ENCODE measurements around the gene MYZAP. TPM values are rescaled to one million over a fixed set of nuclear protein-coding genes. Genes with fewer than 3 reads are reported as not detected.

MYZAP gene
- total and polyA plus RNA-seq, 4 donors, result 0.50 to 1.8 (median 0.99) TPM

GRCh38 chr15:57676585-57676984 lies 84.9 kb downstream of the MYZAP start:
- WGBS, result 96% methylated on average over 5 of the region's 5 CpGs
- Histone ChIP-seq H3K4me1 (ENCODE audit: control insufficient read depth in 4 of 4, insufficient read depth in 4 of 4, low read length in 3 of 4) (no peaks in the 10 kb centered on the region), H3K36me3 (ENCODE audit: control insufficient read depth in 4 of 4, insufficient read depth in 3 of 4, low read depth in 1 of 4, low read length in 3 of 4) (no peaks in the 10 kb centered on the region), H3K4me3 (ENCODE audit: low read depth in 1 of 3, low read length in 3 of 3) (no peak overlapping the region), H3K9ac (ENCODE audit: low read depth in 1 of 2, low read length in 2 of 2) (no peak overlapping the region), H3K9me3 (ENCODE audit: control insufficient read depth in 4 of 4, low read length in 3 of 4) (no peaks in the 10 kb centered on the region), H3K27ac (ENCODE audit: low read depth in 1 of 2, low read length in 2 of 2) (no peak overlapping the region), H3K27me3 (ENCODE audit: control insufficient read depth in 4 of 4, insufficient read depth in 4 of 4, low read length in 3 of 4) (no peaks in the 10 kb centered on the region)
- DNase-seq (ENCODE audit: low spot score), result no peak
- TF ChIP-seq, protein P1, sequence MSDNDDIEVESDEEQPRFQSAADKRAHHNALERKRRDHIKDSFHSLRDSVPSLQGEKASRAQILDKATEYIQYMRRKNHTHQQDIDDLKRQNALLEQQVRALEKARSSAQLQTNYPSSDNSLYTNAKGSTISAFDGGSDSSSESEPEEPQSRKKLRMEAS (IDR thresholded peaks at IDR 0.05), result no peak
- no peak for TF ChIP-seq EGR1 (IDR thresholded peaks at IDR 0.05; ENCODE audit: low read depth in 2 of 2)
- no peak for TF ChIP-seq YY1 (IDR thresholded peaks at IDR 0.05)
- TF ChIP-seq, protein P2, sequence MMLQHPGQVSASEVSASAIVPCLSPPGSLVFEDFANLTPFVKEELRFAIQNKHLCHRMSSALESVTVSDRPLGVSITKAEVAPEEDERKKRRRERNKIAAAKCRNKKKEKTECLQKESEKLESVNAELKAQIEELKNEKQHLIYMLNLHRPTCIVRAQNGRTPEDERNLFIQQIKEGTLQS (IDR thresholded peaks at IDR 0.05), result no peak
- no peak for TF ChIP-seq GABPA (IDR thresholded peaks at IDR 0.05 in 1 of 2, conservative IDR thresholded peaks at IDR 0.05 in 1 of 2)
- TF ChIP-seq TAF1 (conservative IDR thresholded peaks at IDR 0.05), result no peak
- TF ChIP-seq, protein P3, sequence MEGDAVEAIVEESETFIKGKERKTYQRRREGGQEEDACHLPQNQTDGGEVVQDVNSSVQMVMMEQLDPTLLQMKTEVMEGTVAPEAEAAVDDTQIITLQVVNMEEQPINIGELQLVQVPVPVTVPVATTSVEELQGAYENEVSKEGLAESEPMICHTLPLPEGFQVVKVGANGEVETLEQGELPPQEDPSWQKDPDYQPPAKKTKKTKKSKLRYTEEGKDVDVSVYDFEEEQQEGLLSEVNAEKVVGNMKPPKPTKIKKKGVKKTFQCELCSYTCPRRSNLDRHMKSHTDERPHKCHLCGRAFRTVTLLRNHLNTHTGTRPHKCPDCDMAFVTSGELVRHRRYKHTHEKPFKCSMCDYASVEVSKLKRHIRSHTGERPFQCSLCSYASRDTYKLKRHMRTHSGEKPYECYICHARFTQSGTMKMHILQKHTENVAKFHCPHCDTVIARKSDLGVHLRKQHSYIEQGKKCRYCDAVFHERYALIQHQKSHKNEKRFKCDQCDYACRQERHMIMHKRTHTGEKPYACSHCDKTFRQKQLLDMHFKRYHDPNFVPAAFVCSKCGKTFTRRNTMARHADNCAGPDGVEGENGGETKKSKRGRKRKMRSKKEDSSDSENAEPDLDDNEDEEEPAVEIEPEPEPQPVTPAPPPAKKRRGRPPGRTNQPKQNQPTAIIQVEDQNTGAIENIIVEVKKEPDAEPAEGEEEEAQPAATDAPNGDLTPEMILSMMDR (IDR thresholded peaks at IDR 0.05; ENCODE audit: low read depth, low read length, missing input control), result no peak
- TF ChIP-seq SP1 (IDR thresholded peaks at IDR 0.05), result no peak
- no peak for TF ChIP-seq FOXA1 (IDR thresholded peaks at IDR 0.05)
- no peak for TF ChIP-seq FOXA2 (IDR thresholded peaks at IDR 0.05)
- TF ChIP-seq RXRA (IDR thresholded peaks at IDR 0.05), result no peak
- TF ChIP-seq, protein P4, sequence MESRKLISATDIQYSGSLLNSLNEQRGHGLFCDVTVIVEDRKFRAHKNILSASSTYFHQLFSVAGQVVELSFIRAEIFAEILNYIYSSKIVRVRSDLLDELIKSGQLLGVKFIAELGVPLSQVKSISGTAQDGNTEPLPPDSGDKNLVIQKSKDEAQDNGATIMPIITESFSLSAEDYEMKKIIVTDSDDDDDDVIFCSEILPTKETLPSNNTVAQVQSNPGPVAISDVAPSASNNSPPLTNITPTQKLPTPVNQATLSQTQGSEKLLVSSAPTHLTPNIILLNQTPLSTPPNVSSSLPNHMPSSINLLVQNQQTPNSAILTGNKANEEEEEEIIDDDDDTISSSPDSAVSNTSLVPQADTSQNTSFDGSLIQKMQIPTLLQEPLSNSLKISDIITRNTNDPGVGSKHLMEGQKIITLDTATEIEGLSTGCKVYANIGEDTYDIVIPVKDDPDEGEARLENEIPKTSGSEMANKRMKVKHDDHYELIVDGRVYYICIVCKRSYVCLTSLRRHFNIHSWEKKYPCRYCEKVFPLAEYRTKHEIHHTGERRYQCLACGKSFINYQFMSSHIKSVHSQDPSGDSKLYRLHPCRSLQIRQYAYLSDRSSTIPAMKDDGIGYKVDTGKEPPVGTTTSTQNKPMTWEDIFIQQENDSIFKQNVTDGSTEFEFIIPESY (IDR thresholded peaks at IDR 0.05), result no peak
- TF ChIP-seq JUND (IDR thresholded peaks at IDR 0.05), result no peak
- TF ChIP-seq HNF4G (IDR thresholded peaks at IDR 0.05), result no peak
- no peak for TF ChIP-seq NR2F2 (IDR thresholded peaks at IDR 0.05)
- no peak for TF ChIP-seq RAD21 (IDR thresholded peaks at IDR 0.05)
- TF ChIP-seq, protein P5, sequence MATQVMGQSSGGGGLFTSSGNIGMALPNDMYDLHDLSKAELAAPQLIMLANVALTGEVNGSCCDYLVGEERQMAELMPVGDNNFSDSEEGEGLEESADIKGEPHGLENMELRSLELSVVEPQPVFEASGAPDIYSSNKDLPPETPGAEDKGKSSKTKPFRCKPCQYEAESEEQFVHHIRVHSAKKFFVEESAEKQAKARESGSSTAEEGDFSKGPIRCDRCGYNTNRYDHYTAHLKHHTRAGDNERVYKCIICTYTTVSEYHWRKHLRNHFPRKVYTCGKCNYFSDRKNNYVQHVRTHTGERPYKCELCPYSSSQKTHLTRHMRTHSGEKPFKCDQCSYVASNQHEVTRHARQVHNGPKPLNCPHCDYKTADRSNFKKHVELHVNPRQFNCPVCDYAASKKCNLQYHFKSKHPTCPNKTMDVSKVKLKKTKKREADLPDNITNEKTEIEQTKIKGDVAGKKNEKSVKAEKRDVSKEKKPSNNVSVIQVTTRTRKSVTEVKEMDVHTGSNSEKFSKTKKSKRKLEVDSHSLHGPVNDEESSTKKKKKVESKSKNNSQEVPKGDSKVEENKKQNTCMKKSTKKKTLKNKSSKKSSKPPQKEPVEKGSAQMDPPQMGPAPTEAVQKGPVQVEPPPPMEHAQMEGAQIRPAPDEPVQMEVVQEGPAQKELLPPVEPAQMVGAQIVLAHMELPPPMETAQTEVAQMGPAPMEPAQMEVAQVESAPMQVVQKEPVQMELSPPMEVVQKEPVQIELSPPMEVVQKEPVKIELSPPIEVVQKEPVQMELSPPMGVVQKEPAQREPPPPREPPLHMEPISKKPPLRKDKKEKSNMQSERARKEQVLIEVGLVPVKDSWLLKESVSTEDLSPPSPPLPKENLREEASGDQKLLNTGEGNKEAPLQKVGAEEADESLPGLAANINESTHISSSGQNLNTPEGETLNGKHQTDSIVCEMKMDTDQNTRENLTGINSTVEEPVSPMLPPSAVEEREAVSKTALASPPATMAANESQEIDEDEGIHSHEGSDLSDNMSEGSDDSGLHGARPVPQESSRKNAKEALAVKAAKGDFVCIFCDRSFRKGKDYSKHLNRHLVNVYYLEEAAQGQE (IDR thresholded peaks at IDR 0.05), result no peak
- TF ChIP-seq HNF4A (conservative IDR thresholded peaks at IDR 0.05), result no peak

Measured in liver (tissue), 9 donors.